ENCODE results near the gene TRIM27. TPM values are rescaled to one million over a fixed set of nuclear protein-coding genes. Genes with fewer than 3 reads are reported as not detected.
"Not testable (repeated sequence)": the region's sequence is repeated elsewhere in the genome, so short reads cannot be mapped to it uniquely, and the experiment has no call there.

TRIM27 gene
- total RNA-seq, 3 donors from 2014 or later: 54.7 to 64.4 (median 58.4) TPM

GRCh38 chr6:28868873-28869272 lies 54.9 kb downstream of the TRIM27 start:
- peaks cover 19% of the 10 kb centered on the region for H3K4me1 Mint-ChIP-seq (ENCODE audit: low read depth)
- H3K27me3 Mint-ChIP-seq (ENCODE audit: low read depth): no peaks in the 10 kb centered on the region
- H3K9me3 Mint-ChIP-seq: peaks cover 5% of the 10 kb centered on the region
- no peak for ATAC-seq
- DNase-seq: no peak
- H3K36me3 Mint-ChIP-seq (ENCODE audit: insufficient read depth): no peaks in the 10 kb centered on the region
- no peak overlapping the region for H3K4me3 Mint-ChIP-seq

- H3K27me3 Mint-ChIP-seq (ENCODE audit: low read depth): peaks cover 5% of the 10 kb centered on the region
- peak; percentile 3 to 9 for ATAC-seq
- no peak for DNase-seq
- peaks cover 30% of the 10 kb centered on the region for H3K4me1 Mint-ChIP-seq (ENCODE audit: low read depth)
- peaks cover 13% of the 10 kb centered on the region for H3K9me3 Mint-ChIP-seq
- peak overlapping the region; percentile 84 for H3K4me3 Mint-ChIP-seq
- H3K36me3 Mint-ChIP-seq (ENCODE audit: insufficient read depth): peaks cover 4% of the 10 kb centered on the region
Observed at GRCh38 chr6:28867086-28867409, 56.7 kb downstream of the TRIM27 start.

GRCh38 chr6:28866205-28867085 lies 57.3 kb downstream of the TRIM27 start:
- Mint-ChIP-seq H3K4me1 (ENCODE audit: low read depth) (peaks cover 30% of the 10 kb centered on the region), H3K4me3 (peak overlapping the region; percentile 84), H3K9me3 (peaks cover 13% of the 10 kb centered on the region)
- DNase-seq: peak; percentile 56
- not testable (repeated sequence) for H3K27me3 Mint-ChIP-seq (ENCODE audit: low read depth); H3K36me3 Mint-ChIP-seq (ENCODE audit: insufficient read depth)
- ATAC-seq: peak; percentile 76 to 80

GRCh38 chr6:28865401-28866204 lies 58.2 kb downstream of the TRIM27 start:
- peak; percentile 12 to 21 for ATAC-seq
- peaks cover 34% of the 10 kb centered on the region for H3K4me1 Mint-ChIP-seq (ENCODE audit: low read depth)
- H3K27me3 Mint-ChIP-seq (ENCODE audit: low read depth): peaks cover 5% of the 10 kb centered on the region
- peaks cover 4% of the 10 kb centered on the region for H3K36me3 Mint-ChIP-seq (ENCODE audit: insufficient read depth)
- H3K4me3 Mint-ChIP-seq: peak overlapping the region; percentile 84
- H3K9me3 Mint-ChIP-seq: peaks cover 13% of the 10 kb centered on the region
- peak; percentile 27 for DNase-seq

GRCh38 chr6:28864326-28864923 lies 59.4 kb downstream of the TRIM27 start:
- peaks cover 13% of the 10 kb centered on the region for H3K9me3 Mint-ChIP-seq
- peak overlapping the region; percentile 92 for H3K4me3 Mint-ChIP-seq
- H3K27me3 Mint-ChIP-seq (ENCODE audit: low read depth): peaks cover 5% of the 10 kb centered on the region
- ATAC-seq (no peak), DNase-seq (no peak)
- peaks cover 34% of the 10 kb centered on the region for H3K4me1 Mint-ChIP-seq (ENCODE audit: low read depth)
- H3K36me3 Mint-ChIP-seq (ENCODE audit: insufficient read depth): peaks cover 4% of the 10 kb centered on the region

- H3K36me3 Mint-ChIP-seq (ENCODE audit: insufficient read depth): peaks cover 4% of the 10 kb centered on the region
- peaks cover 13% of the 10 kb centered on the region for H3K9me3 Mint-ChIP-seq
- H3K4me3 Mint-ChIP-seq: peak overlapping the region; percentile 92
- peaks cover 34% of the 10 kb centered on the region for H3K4me1 Mint-ChIP-seq (ENCODE audit: low read depth)
- H3K27me3 Mint-ChIP-seq (ENCODE audit: low read depth): peaks cover 5% of the 10 kb centered on the region
- DNase-seq: peak; percentile 88
- ATAC-seq: peak; percentile 41 to 48
Observed at GRCh38 chr6:28863604-28864325, 60.0 kb downstream of the TRIM27 start.

- peaks cover 4% of the 10 kb centered on the region for H3K36me3 Mint-ChIP-seq (ENCODE audit: insufficient read depth)
- H3K27me3 Mint-ChIP-seq (ENCODE audit: low read depth): peaks cover 5% of the 10 kb centered on the region
- H3K4me1 Mint-ChIP-seq (ENCODE audit: low read depth): peaks cover 33% of the 10 kb centered on the region
- no peak overlapping the region for H3K4me3 Mint-ChIP-seq
- DNase-seq (no peak), ATAC-seq (no peak)
- H3K9me3 Mint-ChIP-seq: peaks cover 13% of the 10 kb centered on the region
Observed at GRCh38 chr6:28862077-28862476, 61.7 kb downstream of the TRIM27 start.

- peaks cover 15% of the 10 kb centered on the region for H3K9me3 Mint-ChIP-seq
- no peak for DNase-seq
- no peak for ATAC-seq
- H3K4me1 Mint-ChIP-seq (ENCODE audit: low read depth): peaks cover 30% of the 10 kb centered on the region
- no peak overlapping the region for H3K4me3 Mint-ChIP-seq
- peaks cover 5% of the 10 kb centered on the region for H3K27me3 Mint-ChIP-seq (ENCODE audit: low read depth)
- peaks cover 4% of the 10 kb centered on the region for H3K36me3 Mint-ChIP-seq (ENCODE audit: insufficient read depth)
Observed at GRCh38 chr6:28861339-28861738, 62.4 kb downstream of the TRIM27 start.

GRCh38 chr6:28860581-28860980 lies 63.2 kb downstream of the TRIM27 start:
- Mint-ChIP-seq H3K4me3 (no peak overlapping the region), H3K9me3 (peaks cover 13% of the 10 kb centered on the region), H3K36me3 (ENCODE audit: insufficient read depth) (peaks cover 4% of the 10 kb centered on the region), H3K4me1 (ENCODE audit: low read depth) (peaks cover 27% of the 10 kb centered on the region), H3K27me3 (ENCODE audit: low read depth) (peaks cover 5% of the 10 kb centered on the region)
- ATAC-seq (no peak), DNase-seq (no peak)

GRCh38 chr6:28858963-28859362 lies 64.8 kb downstream of the TRIM27 start:
- Mint-ChIP-seq H3K9me3 (peaks cover 11% of the 10 kb centered on the region), H3K4me3 (no peak overlapping the region), H3K36me3 (ENCODE audit: insufficient read depth) (peaks cover 4% of the 10 kb centered on the region), H3K27me3 (ENCODE audit: low read depth) (peaks cover 5% of the 10 kb centered on the region), H3K4me1 (ENCODE audit: low read depth) (peaks cover 16% of the 10 kb centered on the region)
- no peak for ATAC-seq
- DNase-seq: no peak

GRCh38 chr6:28856620-28857005 lies 67.2 kb downstream of the TRIM27 start:
- Mint-ChIP-seq H3K4me3 (no peak overlapping the region), H3K9me3 (peaks cover 4% of the 10 kb centered on the region), H3K4me1 (ENCODE audit: low read depth) (peaks cover 4% of the 10 kb centered on the region), H3K36me3 (ENCODE audit: insufficient read depth) (no peaks in the 10 kb centered on the region), H3K27me3 (ENCODE audit: low read depth) (peaks cover under 1% of the 10 kb centered on the region)
- DNase-seq (no peak), ATAC-seq (no peak)

- peaks cover 11% of the 10 kb centered on the region for H3K27me3 Mint-ChIP-seq (ENCODE audit: low read depth)
- ATAC-seq; H3K9me3 Mint-ChIP-seq; H3K4me3 Mint-ChIP-seq; DNase-seq; H3K4me1 Mint-ChIP-seq (ENCODE audit: low read depth); H3K36me3 Mint-ChIP-seq (ENCODE audit: insufficient read depth): not testable (repeated sequence)
Observed at GRCh38 chr6:28854405-28854804, 69.4 kb downstream of the TRIM27 start.

Measured in activated T-cell treated with anti-CD3 and anti-CD28 coated beads, Interleukin-2, amount 50 U/mL, for 4 hours (primary cell).